Measurements from ENCODE around the gene ATP8B4.

- TF ChIP-seq CTCF (IDR thresholded peaks at IDR 0.05) (no peak), POLR2A (IDR thresholded peaks at IDR 0.05) (no peak)
These were observed 310.7 kb downstream of the ATP8B4 start for GRCh38 chr15:49808341-49808740.

All from right lobe of liver (tissue), 4 donors.